ENCODE results near the gene C1R. TPM values are rescaled to one million over a fixed set of nuclear protein-coding genes. Genes with fewer than 3 reads are reported as not detected.
A peak's percentile ranks its signal among the peaks of the same experiment; 100 is the strongest.

C1R gene
- 1 to 10 TPM; 6.4 to 7.8 (median 6.6) TPM for total RNA-seq
- 3.6 TPM for total RNA-seq (2013)

DNA sequence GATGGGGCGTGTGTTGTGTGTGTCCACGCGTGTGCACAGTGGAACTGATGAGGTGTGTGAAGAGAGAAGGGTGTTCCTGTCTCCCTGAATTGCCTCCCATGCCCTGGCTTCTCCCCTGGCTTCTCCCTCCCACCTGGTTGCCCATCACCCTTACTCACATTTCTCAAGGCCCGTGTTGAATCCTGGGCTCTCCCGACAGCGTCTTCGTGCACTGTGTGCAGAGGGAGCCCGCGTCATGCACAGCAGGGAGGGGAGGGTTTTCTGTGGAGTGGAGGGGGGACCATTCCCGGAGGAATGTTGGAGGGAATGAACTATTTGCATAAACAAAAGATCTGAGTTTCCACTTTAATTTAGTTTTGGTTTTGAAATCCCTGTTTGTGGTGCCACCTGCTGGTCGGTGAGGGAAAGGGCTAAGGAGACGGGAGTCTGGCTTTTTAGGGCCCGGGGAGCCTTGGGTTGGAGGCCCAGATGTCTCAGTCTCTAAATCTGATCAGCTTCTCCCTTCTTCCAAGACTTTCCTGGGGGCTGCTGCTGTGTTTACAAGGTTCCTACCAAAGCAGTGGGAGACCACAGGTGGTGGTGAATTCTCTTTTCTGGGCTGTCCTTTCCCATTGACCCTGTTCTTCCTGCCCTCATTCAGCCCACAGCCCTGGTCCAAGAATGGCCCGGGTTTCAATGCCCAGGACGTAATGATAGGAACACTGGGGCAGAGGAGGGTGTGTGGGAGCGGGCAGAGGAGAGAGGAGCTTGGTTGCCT is at the start of gene C1R:
Gene C1R, minus strand, starts transcription at position 217 of the 757 bp plus-strand sequence. Its CDS starts 57 bp downstream, at position 160.
- no peaks in the 10 kb centered on the region for H3K36me3 Mint-ChIP-seq
- peaks cover 12% of the 10 kb centered on the region for H3K4me1 ChIP-seq (ENCODE audit: control insufficient read depth, insufficient read depth, low read length)
- H3K27me3 Mint-ChIP-seq (ENCODE audit: low read depth in 2 of 2) = no peaks in the 10 kb centered on the region
- no peaks in the 10 kb centered on the region for H3K9me3 Mint-ChIP-seq
- intact Hi-C loops (cut with micrococcal nuclease) = loop anchor here (1.0 to 5.0 kb wide), 3 partner anchors 75 to 223 kb away; partner anchors contain the start of gene LPCAT3
- H3K4me3 ChIP-seq (ENCODE audit: low read length) = peak within 1 kb of the TSS; percentile 25
- peak within 1 kb of the TSS; percentile 77 for H3K4me3 Mint-ChIP-seq
- WGBS (ENCODE audit: insufficient coverage) = 30% methylated on average over 14 of the region's 16 CpGs
- DNase-seq (peak; percentile 64 to 85), ATAC-seq (peak in 2 of 3 donors; percentile 82 to 86)
- peak within 1 kb of the TSS; percentile 43 to 79 for H3K27ac Mint-ChIP-seq
- peaks cover 0 to 22% of the 10 kb centered on the region in 2 donors for H3K4me1 Mint-ChIP-seq
- H3K9me3 ChIP-seq (ENCODE audit: control insufficient read depth, insufficient read depth, low read length) = no peaks in the 10 kb centered on the region
- no peaks in the 10 kb centered on the region for H3K27me3 ChIP-seq (ENCODE audit: control insufficient read depth, insufficient read depth, low read length)
- TF ChIP-seq CTCF (IDR thresholded peaks at IDR 0.05) = peak; percentile 79
- H3K36me3 ChIP-seq (ENCODE audit: control insufficient read depth, insufficient read depth, low read length) = no peaks in the 10 kb centered on the region
- H3K27ac ChIP-seq (ENCODE audit: low read length) = no peak within 1 kb of the TSS

- Histone ChIP-seq H3K4me1 (ENCODE audit: control insufficient read depth, insufficient read depth, low read length) (no peaks in the 10 kb centered on the region), H3K4me3 (ENCODE audit: low read length) (no peak overlapping the region), H3K27ac (ENCODE audit: low read length) (no peak overlapping the region), H3K36me3 (ENCODE audit: control insufficient read depth, insufficient read depth, low read length) (peaks cover 87% of the 10 kb centered on the region), H3K9me3 (ENCODE audit: control insufficient read depth, insufficient read depth, low read length) (no peaks in the 10 kb centered on the region), H3K27me3 (ENCODE audit: control insufficient read depth, insufficient read depth, low read length) (no peaks in the 10 kb centered on the region)
- H3K27me3 Mint-ChIP-seq (ENCODE audit: low read depth in 2 of 2) = no peaks in the 10 kb centered on the region
- no peaks in the 10 kb centered on the region for H3K9me3 Mint-ChIP-seq
- no peak overlapping the region for H3K4me3 Mint-ChIP-seq
- intact Hi-C loops (cut with micrococcal nuclease) = loop anchor here (1.0 kb wide), 1 partner anchor 47 kb away; no protein-coding TSS in a partner anchor
- TF ChIP-seq CTCF (IDR thresholded peaks at IDR 0.05) = no peak
- H3K27ac Mint-ChIP-seq = no peak overlapping the region
- no peak for DNase-seq
- peaks cover 6 to 12% of the 10 kb centered on the region in 2 donors for H3K4me1 Mint-ChIP-seq
- ATAC-seq = no peak
- 98% methylated on average over 7 of the region's 7 CpGs for WGBS (ENCODE audit: insufficient coverage)
- H3K36me3 Mint-ChIP-seq = peaks cover 7% of the 10 kb centered on the region
These were observed 49.2 kb upstream of the C1R start for GRCh38 chr12:7141351-7142005.

DNA sequence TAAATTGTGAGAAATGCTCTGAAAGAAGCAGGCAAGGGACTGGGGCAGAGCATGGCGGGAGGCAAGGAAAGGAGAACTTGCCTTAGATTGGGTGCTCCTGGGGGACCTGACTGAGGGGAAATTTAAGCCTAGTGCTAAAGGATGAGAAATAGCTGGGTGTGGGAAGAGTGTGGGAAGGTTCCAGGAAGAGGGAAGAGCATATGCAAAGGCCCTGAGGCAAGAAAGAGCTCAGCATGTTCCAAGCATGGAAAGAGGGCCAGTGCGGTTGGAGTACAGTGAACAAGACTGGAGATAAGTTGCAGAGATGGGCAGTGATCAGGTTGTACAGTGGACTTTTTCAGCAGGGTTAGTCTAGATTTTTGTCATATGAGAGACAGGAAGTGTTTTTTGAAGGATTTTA is 47.0 kb upstream of the C1R start:
- peaks cover 90% of the 10 kb centered on the region for H3K36me3 ChIP-seq (ENCODE audit: control insufficient read depth, insufficient read depth, low read length)
- H3K4me1 Mint-ChIP-seq = peaks cover 6 to 15% of the 10 kb centered on the region in 2 donors
- H3K27me3 Mint-ChIP-seq (ENCODE audit: low read depth in 2 of 2) = no peaks in the 10 kb centered on the region
- TF ChIP-seq CTCF (IDR thresholded peaks at IDR 0.05) = no peak
- H3K27ac ChIP-seq (ENCODE audit: low read length) = no peak overlapping the region
- H3K27me3 ChIP-seq (ENCODE audit: control insufficient read depth, insufficient read depth, low read length) = no peaks in the 10 kb centered on the region
- WGBS (ENCODE audit: insufficient coverage) = 97% methylated on average over 2 of the region's 2 CpGs
- H3K4me1 ChIP-seq (ENCODE audit: control insufficient read depth, insufficient read depth, low read length) = no peaks in the 10 kb centered on the region
- ATAC-seq (no peak), DNase-seq (no peak)
- H3K36me3 Mint-ChIP-seq = peaks cover 7% of the 10 kb centered on the region
- H3K4me3 Mint-ChIP-seq = no peak overlapping the region
- intact Hi-C loops (cut with micrococcal nuclease) = no loop called here
- H3K9me3 ChIP-seq (ENCODE audit: control insufficient read depth, insufficient read depth, low read length) = no peaks in the 10 kb centered on the region
- H3K27ac Mint-ChIP-seq = peak overlapping the region in 1 of 2 donors; percentile 4
- H3K4me3 ChIP-seq (ENCODE audit: low read length) = no peak overlapping the region
- no peaks in the 10 kb centered on the region for H3K9me3 Mint-ChIP-seq

Measured in natural killer cell (primary cell).